GM19099 (cell line): ENCODE data around the gene ATG7.

Experiments
- POLR2A ChIP-seq: IDR thresholded peaks from 3 replicates; pipeline ENCODE4 v1.6.1; 2011; ENCODE audit warnings: low read depth; ENCODE audit not compliant: insufficient read length; ENCODE audit errors: extremely low read depth

Gene ATG7

DNA sequence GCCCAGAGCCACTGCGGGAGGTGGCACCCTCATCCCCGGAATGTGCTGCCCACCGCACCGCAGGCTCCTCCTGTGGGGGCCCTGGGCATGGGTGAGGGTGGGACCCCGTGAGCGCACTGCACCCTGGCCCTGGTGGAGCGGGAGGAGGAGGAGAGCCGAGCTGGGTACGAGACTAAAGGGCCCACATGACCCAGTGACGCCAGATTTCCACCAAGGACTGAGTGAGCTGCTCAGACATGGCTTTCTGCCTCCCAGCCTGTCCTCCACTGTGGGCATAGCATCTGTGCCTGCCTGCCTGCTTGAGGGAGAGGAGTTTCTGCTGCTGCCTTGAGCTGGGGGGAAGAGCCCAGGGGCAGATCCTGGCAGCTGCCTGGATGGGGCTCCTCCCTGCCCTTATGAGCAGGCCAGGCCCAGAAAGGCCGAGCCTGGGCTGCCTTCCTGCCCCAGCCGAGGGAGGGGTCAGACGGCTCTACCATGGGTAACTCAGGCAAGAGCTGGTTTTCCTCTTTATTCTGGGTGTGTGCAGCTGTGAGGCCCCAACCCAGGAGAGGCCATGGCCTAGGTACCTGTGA lies 283.1 kb downstream of the ATG7 start:
- TF ChIP-seq POLR2A = no peak

DNA sequence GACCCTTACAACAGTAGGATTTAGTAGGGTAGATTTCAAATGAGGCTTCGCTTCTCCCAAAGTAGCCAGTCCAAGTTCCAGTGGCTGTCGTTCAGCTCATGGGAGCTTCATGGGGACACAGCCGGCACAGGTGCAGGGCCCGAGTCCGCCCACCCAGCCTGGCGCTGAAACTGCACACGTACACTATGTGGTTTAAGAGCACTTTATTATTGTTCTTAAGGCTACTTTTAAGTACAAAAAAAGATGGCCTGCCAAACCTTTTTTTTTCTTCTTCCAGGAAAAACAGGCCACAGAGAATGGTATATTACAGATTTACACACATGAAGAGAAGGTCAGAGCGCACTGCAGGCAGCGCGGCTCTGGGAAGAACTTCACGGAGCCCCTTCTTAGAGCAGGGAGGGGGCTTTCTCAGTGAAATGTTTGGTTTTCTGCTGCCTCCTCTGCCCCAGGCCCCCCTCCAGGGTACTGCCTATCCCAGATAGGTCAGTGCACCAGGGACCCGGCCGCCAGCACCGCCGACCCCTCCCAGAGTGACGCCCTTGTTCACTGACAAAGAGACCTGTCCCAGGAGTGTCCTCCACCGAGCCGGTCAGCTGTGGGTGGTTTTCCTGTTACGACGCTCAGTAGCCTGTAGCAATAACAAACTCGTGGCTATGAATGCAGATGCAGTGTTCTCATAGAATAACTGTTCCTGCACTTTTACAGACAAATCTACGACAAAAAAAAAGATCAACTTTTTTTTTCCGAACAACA lies 283.9 kb downstream of the ATG7 start:
- no peak for TF ChIP-seq POLR2A

- TF ChIP-seq POLR2A = no peak
Observed at GRCh38 chr3:11556851-11557644, 284.9 kb downstream of the ATG7 start.

GRCh38 chr3:11558002-11558401 lies 285.8 kb downstream of the ATG7 start:
- no peak for TF ChIP-seq POLR2A

DNA sequence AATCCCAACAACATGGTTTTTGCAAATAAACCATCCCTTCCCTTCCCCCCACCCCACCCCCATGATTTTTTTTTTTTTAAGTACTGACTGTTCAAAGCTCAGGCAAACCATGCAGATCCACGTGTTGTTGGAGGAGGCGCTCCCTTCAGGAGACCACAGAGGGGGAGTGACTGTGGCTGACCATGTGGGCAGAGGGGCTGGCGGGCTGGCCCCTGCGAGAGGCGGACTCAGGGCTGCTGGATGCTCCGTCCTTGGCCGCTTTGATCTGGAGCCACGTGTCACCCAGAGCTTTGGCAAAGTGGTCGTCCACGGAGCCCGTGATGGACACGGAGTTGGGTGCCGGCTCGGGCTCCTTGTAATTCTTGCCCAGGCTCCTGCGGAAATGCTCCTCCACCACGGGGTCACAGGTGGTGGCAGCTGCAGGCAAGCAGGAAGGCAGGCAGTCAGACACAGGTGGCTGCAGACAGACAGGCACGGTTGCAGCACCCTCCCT lies 286.3 kb downstream of the ATG7 start:
- TF ChIP-seq POLR2A = no peak

GRCh38 chr3:11558918-11559815 lies 287.0 kb downstream of the ATG7 start:
- no peak for TF ChIP-seq POLR2A

- no peak for TF ChIP-seq POLR2A
Observed at GRCh38 chr3:11559816-11560633, 287.8 kb downstream of the ATG7 start.

- TF ChIP-seq POLR2A = no peak
Observed at GRCh38 chr3:11560746-11561145, 288.5 kb downstream of the ATG7 start.

GRCh38 chr3:11562277-11562881 lies 290.2 kb downstream of the ATG7 start:
- TF ChIP-seq POLR2A = no peak

DNA sequence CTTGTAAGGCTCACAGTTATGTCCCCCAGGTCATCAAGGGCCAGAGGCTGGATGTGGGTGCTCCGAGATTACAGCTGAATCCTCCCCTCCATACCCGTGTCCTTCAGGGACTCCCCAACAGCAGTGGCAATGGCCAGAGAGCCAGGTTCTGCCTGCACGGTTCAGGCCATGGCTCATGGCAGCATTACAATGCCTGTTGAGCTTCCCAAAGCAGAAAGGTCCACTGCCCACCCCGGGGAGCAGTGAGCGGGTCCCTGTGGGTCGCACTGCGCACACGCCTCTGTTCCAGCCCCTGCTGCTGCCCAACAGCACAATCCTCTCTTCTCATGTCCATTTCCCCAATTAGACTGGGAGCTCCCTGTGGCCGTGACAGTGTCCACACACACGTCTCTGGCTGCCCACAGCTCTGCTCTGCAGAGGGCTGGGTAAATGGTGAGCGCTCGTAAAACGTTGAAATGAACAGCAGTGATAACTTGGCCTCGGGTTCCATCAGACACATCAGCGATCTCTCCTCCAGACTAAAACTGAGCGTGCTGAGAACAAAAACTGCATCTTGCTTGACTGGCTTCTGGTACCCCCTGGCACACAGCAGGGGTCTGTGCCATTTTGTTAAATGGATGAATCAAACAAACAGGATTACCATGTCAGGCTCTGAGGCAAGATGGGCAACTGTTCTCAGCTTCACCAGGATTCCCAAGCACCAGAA lies 291.1 kb downstream of the ATG7 start:
- no peak for TF ChIP-seq POLR2A

DNA sequence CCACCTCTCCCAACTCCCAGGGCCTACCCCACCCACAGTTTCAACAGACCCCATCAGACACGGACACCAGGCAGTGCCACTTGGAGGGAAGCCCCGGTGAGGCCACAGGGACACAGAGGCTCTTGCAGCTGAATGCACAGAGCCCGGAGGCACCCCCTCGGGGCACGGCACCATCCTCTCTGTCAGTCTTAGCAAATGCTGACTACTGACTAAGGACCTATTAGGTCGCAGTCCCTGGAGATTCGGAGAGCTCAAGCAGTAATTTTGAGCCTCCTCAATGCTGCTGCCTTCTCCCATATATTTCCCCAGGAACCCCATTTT lies 291.6 kb downstream of the ATG7 start:
- no peak for TF ChIP-seq POLR2A

DNA sequence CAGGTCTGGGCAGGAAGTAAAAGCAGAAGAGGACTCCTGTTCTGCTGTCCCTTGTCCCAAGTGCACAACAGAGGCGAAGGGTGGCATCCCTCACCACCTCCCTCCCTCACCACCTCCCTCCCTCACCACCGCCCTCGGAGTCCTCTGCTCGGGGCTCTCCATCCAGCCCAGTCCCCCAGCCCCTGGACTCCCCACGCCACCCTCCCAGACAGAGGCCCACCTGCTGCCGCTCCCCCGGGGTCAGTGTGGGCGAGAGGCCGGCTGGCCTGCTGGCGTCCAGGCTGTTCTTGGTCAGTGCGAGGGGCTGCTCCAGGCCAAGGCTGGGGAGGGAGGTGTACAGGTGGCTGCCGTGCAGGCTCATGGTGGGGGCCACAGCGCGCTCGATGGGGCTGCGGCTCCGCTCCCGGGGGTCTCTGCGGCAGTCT lies 292.4 kb downstream of the ATG7 start:
- no peak for TF ChIP-seq POLR2A

- no peak for TF ChIP-seq POLR2A
Observed at GRCh38 chr3:11565072-11565471, 292.9 kb downstream of the ATG7 start.
